Common myeloid progenitor, CD34-positive (primary cell): Measurements from ENCODE around the gene RHBDL3.

Experiments
- CTCF ChIA-PET: fragments of 350-600 bp; sonication (Branson Sonifier 250); formaldehyde crosslinking; loops from one replicate; lab custom pipeline; 2021; ENCODE audit warnings: antibody characterized with exemption; lab: Charles Lee
- POLR2A ChIA-PET: fragments of 350-600 bp; sonication (Branson Sonifier 250); formaldehyde crosslinking; loops from one replicate; lab custom pipeline; 2021; ENCODE audit warnings: antibody characterized with exemption; lab: Charles Lee
- DNase-seq, 3 donors: peaks; one replicate each; pipeline versions ENCODE4 v3.0.0 to v3.0.0-alpha.2; 2013
- H3K27ac ChIP-seq, 2 experiments: 1 replicate in 1 of 2; 2 replicates in 1 of 2; pipeline ENCODE4 v1.7.0; 2013; ENCODE audit warnings: inconsistent platforms in 2 of 2, low read length in 2 of 2, mild to moderate bottlenecking in 2 of 2, low read depth in 1 of 2, moderate library complexity in 1 of 2; ENCODE audit not compliant: severe bottlenecking in 2 of 2, insufficient read depth in 1 of 2, poor library complexity in 1 of 2
- H3K27me3 ChIP-seq, 5 experiments: replicated peaks in 2 of 5; 1 replicate in 3 of 5; 2 replicates in 2 of 5; pipeline versions ENCODE4 v1.6.1 to v1.7.0; 2013; ENCODE audit warnings: low read length in 4 of 5, mild to moderate bottlenecking in 2 of 5, moderate library complexity in 2 of 5, inconsistent platforms in 1 of 5; ENCODE audit not compliant: insufficient read depth in 5 of 5, control insufficient read depth in 4 of 5
- H3K36me3 ChIP-seq, 4 experiments: 1 replicate in 2 of 4; 2 replicates in 2 of 4; pipeline versions ENCODE4 v1.6.1 to v1.7.0; 2013; ENCODE audit warnings: low read length in 3 of 4, control low read depth in 1 of 4, mild to moderate bottlenecking in 1 of 4; ENCODE audit not compliant: control insufficient read depth in 4 of 4, insufficient read depth in 4 of 4
- H3K4me1 ChIP-seq, 4 experiments: 1 replicate in 3 of 4; 2 replicates in 1 of 4; pipeline versions ENCODE4 v1.6.1 to v1.7.1; 2013; ENCODE audit warnings: low read length in 3 of 4, mild to moderate bottlenecking in 3 of 4, control low read depth in 1 of 4, inconsistent platforms in 1 of 4, moderate library complexity in 1 of 4; ENCODE audit not compliant: control insufficient read depth in 4 of 4, insufficient read depth in 4 of 4; ENCODE audit errors: control extremely low read depth in 1 of 4
- H3K4me3 ChIP-seq, 7 experiments: 1 replicate in 4 of 7; 2 replicates in 3 of 7; pipeline versions ENCODE4 v1.5.1 to v1.7.0; 2013; ENCODE audit warnings: mild to moderate bottlenecking in 7 of 7, low read length in 6 of 7, moderate library complexity in 6 of 7, inconsistent platforms in 2 of 7, low read depth in 2 of 7, control low read depth in 1 of 7; ENCODE audit not compliant: insufficient read depth in 4 of 7, control insufficient read depth in 1 of 7; ENCODE audit errors: extremely low read depth in 1 of 7
- H3K9me3 ChIP-seq, 5 experiments: 1 replicate in 4 of 5; 2 replicates in 1 of 5; pipeline versions ENCODE4 v1.6.1 to v1.7.1; 2013; ENCODE audit warnings: low read length in 4 of 5, mild to moderate bottlenecking in 2 of 5, inconsistent platforms in 1 of 5, low read depth in 1 of 5, moderate library complexity in 1 of 5; ENCODE audit not compliant: control insufficient read depth in 4 of 5, insufficient read depth in 2 of 5; ENCODE audit errors: control extremely low read depth in 1 of 5
- WGBS: methylation state at CpG from one replicate; pipeline ENCODE4 v1.1.5; 2013; ENCODE audit not compliant: insufficient coverage; 5-methylcytosine and 5-hydroxymethylcytosine counted together

Gene RHBDL3

GRCh38 chr17:32297860-32298259 is 32.2 kb downstream of the RHBDL3 start:
- DNase-seq: no peak
- WGBS: 100% methylated on average over 6 of the region's 6 CpGs
- POLR2A ChIA-PET: no interaction called here
- H3K9me3 ChIP-seq: no peaks in the 10 kb centered on the region
- peaks cover 0 to 5% (median 0%) of the 10 kb centered on the region in 5 experiments for H3K27me3 ChIP-seq
- H3K27ac ChIP-seq: no peak overlapping the region
- H3K4me3 ChIP-seq: no peak overlapping the region
- peaks cover 0 to 10% (median 0%) of the 10 kb centered on the region in 4 experiments for H3K4me1 ChIP-seq
- no peaks in the 10 kb centered on the region for H3K36me3 ChIP-seq
- CTCF ChIA-PET: interaction anchor here (2.0 kb wide), 1 partner anchor 33 kb away, joined by 4 read pairs; no protein-coding TSS in a partner anchor

GRCh38 chr17:32298298-32298697 is 32.7 kb downstream of the RHBDL3 start:
- peaks cover 0 to 10% (median 1%) of the 10 kb centered on the region in 4 experiments for H3K4me1 ChIP-seq
- H3K27ac ChIP-seq: no peak overlapping the region
- ChIA-PET CTCF (interaction anchor here (0.7 to 2.0 kb wide), 2 partner anchors 10 to 32 kb away, joined by 3 to 4 read pairs; no protein-coding TSS in a partner anchor), POLR2A (no interaction called here)
- peaks cover 0 to 5% (median 0%) of the 10 kb centered on the region in 5 experiments for H3K27me3 ChIP-seq
- H3K4me3 ChIP-seq: no peak overlapping the region
- no peaks in the 10 kb centered on the region for H3K36me3 ChIP-seq
- no peaks in the 10 kb centered on the region for H3K9me3 ChIP-seq
- no peak for DNase-seq
- 94% methylated on average over 4 of the region's 6 CpGs for WGBS

- no peaks in the 10 kb centered on the region for H3K36me3 ChIP-seq
- WGBS: 81% methylated on average over 10 of the region's 13 CpGs
- no peak for DNase-seq
- CTCF ChIA-PET: interaction anchor here (0.7 to 0.9 kb wide), 2 partner anchors 11 to 21 kb away, joined by 3 read pairs; no protein-coding TSS in a partner anchor
- H3K4me1 ChIP-seq: peaks cover 0 to 16% (median 2%) of the 10 kb centered on the region in 4 experiments
- peaks cover 0 to 5% (median 0%) of the 10 kb centered on the region in 5 experiments for H3K27me3 ChIP-seq
- no peaks in the 10 kb centered on the region for H3K9me3 ChIP-seq
- H3K4me3 ChIP-seq: no peak overlapping the region
- H3K27ac ChIP-seq: no peak overlapping the region
- POLR2A ChIA-PET: interaction anchor here (0.6 kb wide), 1 partner anchor 39 kb away, joined by 4 read pairs; no protein-coding TSS in a partner anchor
Observed at GRCh38 chr17:32298721-32299579, 33.3 kb downstream of the RHBDL3 start.

- 76% methylated on average over 7 of the region's 7 CpGs for WGBS
- H3K4me3 ChIP-seq: no peak overlapping the region
- POLR2A ChIA-PET: interaction anchor here (0.6 kb wide), 1 partner anchor 40 kb away, joined by 4 read pairs; no protein-coding TSS in a partner anchor
- H3K36me3 ChIP-seq: no peaks in the 10 kb centered on the region
- DNase-seq: peak; percentile 25 to 55 (median 31)
- H3K27ac ChIP-seq: no peak overlapping the region
- H3K9me3 ChIP-seq: no peaks in the 10 kb centered on the region
- H3K4me1 ChIP-seq: peaks cover 0 to 19% (median 3%) of the 10 kb centered on the region in 4 experiments
- CTCF ChIA-PET: interaction anchor here (0.9 to 1.4 kb wide), 3 partner anchors 11 to 20 kb away, joined by 3 read pairs; no protein-coding TSS in a partner anchor
- peaks cover 0 to 5% (median 0%) of the 10 kb centered on the region in 5 experiments for H3K27me3 ChIP-seq
Observed at GRCh38 chr17:32299580-32300164, 34.0 kb downstream of the RHBDL3 start.

GRCh38 chr17:32302037-32302436 is 36.4 kb downstream of the RHBDL3 start:
- ChIA-PET POLR2A (no interaction called here), CTCF (interaction anchor here (1.2 to 1.4 kb wide), 2 partner anchors 15 to 41 kb away, joined by 3 to 4 read pairs; no protein-coding TSS in a partner anchor)
- H3K4me1 ChIP-seq: peaks cover 0 to 23% (median 5%) of the 10 kb centered on the region in 4 experiments
- no peaks in the 10 kb centered on the region for H3K27me3 ChIP-seq
- H3K36me3 ChIP-seq: no peaks in the 10 kb centered on the region
- no peak for DNase-seq
- H3K4me3 ChIP-seq: no peak overlapping the region
- H3K9me3 ChIP-seq: no peaks in the 10 kb centered on the region
- H3K27ac ChIP-seq: no peak overlapping the region
- WGBS: 100% methylated on average over 1 of the region's 4 CpGs

GRCh38 chr17:32302860-32303649 is 37.4 kb downstream of the RHBDL3 start:
- 96% methylated on average over 9 of the region's 10 CpGs for WGBS
- ChIA-PET POLR2A (no interaction called here), CTCF (interaction anchor here (1.3 to 1.4 kb wide), 2 partner anchors 12 to 16 kb away, joined by 3 read pairs; no protein-coding TSS in a partner anchor)
- Histone ChIP-seq H3K9me3 (no peaks in the 10 kb centered on the region), H3K36me3 (no peaks in the 10 kb centered on the region), H3K27ac (no peak overlapping the region), H3K4me3 (no peak overlapping the region), H3K27me3 (no peaks in the 10 kb centered on the region), H3K4me1 (peaks cover 0 to 31% (median 14%) of the 10 kb centered on the region in 4 experiments)
- DNase-seq: no peak
